Spleen (tissue), 7 donors: ENCODE measurements around the gene KRR1.

Experiments used
- CTCF ChIP-seq, 11 experiments: fragments of 200-600 bp in 7 of 11; fragments of 450-650 bp in 4 of 11; sonication (generic) in 4 of 11; IDR thresholded peaks in 8 of 11; conservative IDR thresholded peaks in 3 of 11; 1 replicate in 7 of 11; 2 replicates in 4 of 11; pipeline versions ENCODE4 v1.4.0 to v1.8.0; 2016 to 2021; ENCODE audit warnings: antibody characterized with exemption in 11 of 11, inconsistent platforms in 4 of 11, mild to moderate bottlenecking in 1 of 11
- POLR2A ChIP-seq, 3 donors: fragments of 450-650 bp; IDR thresholded peaks; one replicate each; pipeline ENCODE4 v1.5.1; 2017; ENCODE audit warnings: antibody characterized with exemption in 3 of 3, mild to moderate bottlenecking in 1 of 3
- donor health status: DM: no; HTN: no; CAD: no; lungs with moderate emphysema.
- donor health status: DM: no; HTN: no; CAD: no.
- donor health status: DM: no; HTN: no; CAD: no.

- TF ChIP-seq POLR2A (IDR thresholded peaks at IDR 0.05) = no peak
- no peak for TF ChIP-seq CTCF (IDR thresholded peaks at IDR 0.05 in 8 of 11, conservative IDR thresholded peaks at IDR 0.05 in 3 of 11)
Measured at GRCh38 chr12:75542942-75543341, 31.5 kb upstream of the KRR1 start.
